Neural cell (in vitro differentiated cells): ENCODE results near the gene SWT1. TPM values are rescaled to one million over a fixed set of nuclear protein-coding genes. Genes with fewer than 3 reads are reported as not detected.

Source experiments
- H2AFZ ChIP-seq: fragments of 200-600, 300-800 bp; sonication (generic), shearing (Covaris generic); 2 replicates; pipeline ENCODE4 v1.6.0; 2014; ENCODE audit warnings: low read depth, mild to moderate bottlenecking, antibody characterized with exemption, low read length, moderate library complexity
- H3F3A ChIP-seq: fragments of 200-600 bp; shearing (Covaris generic); 2 replicates; pipeline ENCODE4 v1.6.1; 2016; ENCODE audit warnings: mild to moderate bottlenecking, moderate library complexity, mixed read lengths, antibody characterized with exemption, low read length; ENCODE audit not compliant: insufficient read depth, poor library complexity, severe bottlenecking
- H3K27ac ChIP-seq: fragments of 200-600, 300-800 bp; sonication (generic), shearing (Covaris generic); 2 replicates; pipeline ENCODE4 v1.5.1; 2014; ENCODE audit warnings: mild to moderate bottlenecking, low read length, moderate library complexity
- H3K27me3 ChIP-seq: fragments of 300-800, 200-600 bp; sonication (generic), shearing (Covaris generic); 2 replicates; pipeline ENCODE4 v1.6.0; 2014; ENCODE audit warnings: mild to moderate bottlenecking, low read depth, low read length, moderate library complexity; ENCODE audit not compliant: insufficient read depth
- H3K36me3 ChIP-seq: fragments of 300-800, 200-600 bp; sonication (generic), shearing (Covaris generic); 2 replicates; pipeline ENCODE4 v1.5.1; 2014; ENCODE audit warnings: mild to moderate bottlenecking, antibody characterized with exemption, low read length, moderate library complexity; ENCODE audit not compliant: insufficient read depth
- H3K4me2 ChIP-seq: fragments of 300-800, 200-600 bp; sonication (generic), shearing (Covaris generic); 2 replicates; pipeline ENCODE4 v1.6.0; 2014; ENCODE audit warnings: mild to moderate bottlenecking, low read length
- H3K4me3 ChIP-seq: fragments of 300-800, 200-600 bp; sonication (generic), shearing (Covaris generic); 2 replicates; pipeline ENCODE4 v1.5.1; 2014; ENCODE audit warnings: mild to moderate bottlenecking, low read length, moderate library complexity
- H3K79me2 ChIP-seq: fragments of 200-600 bp; shearing (Covaris generic); replicated peaks from 2 replicates; pipeline ENCODE4 v1.6.0; 2014; ENCODE audit warnings: mild to moderate bottlenecking, low read length, moderate library complexity; ENCODE audit not compliant: insufficient read depth
- H3K9ac ChIP-seq: fragments of 300-800, 200-600 bp; sonication (generic), shearing (Covaris generic); 2 replicates; pipeline ENCODE4 v1.6.1; 2016; ENCODE audit warnings: mild to moderate bottlenecking, low read length, mixed read lengths
- H3K9me2 ChIP-seq: fragments of 200-600 bp; shearing (Covaris generic); 2 replicates; pipeline ENCODE4 v1.6.1; 2016; ENCODE audit warnings: mild to moderate bottlenecking, low read length, mixed read lengths; ENCODE audit not compliant: insufficient read depth
- H3K9me3 ChIP-seq: fragments of 200-600, 300-800 bp; sonication (generic), shearing (Covaris generic); 2 replicates; pipeline ENCODE4 v1.6.1; 2016; ENCODE audit warnings: mild to moderate bottlenecking, mixed run types, low read length, moderate library complexity, mixed read lengths
- H4K20me1 ChIP-seq: fragments of 200-600 bp; shearing (Covaris generic); 2 replicates; pipeline ENCODE4 v1.6.1; 2016; ENCODE audit warnings: mild to moderate bottlenecking, mixed run types; ENCODE audit not compliant: insufficient read depth
- CTCF ChIP-seq: fragments of 450-650 bp; IDR thresholded peaks from 2 replicates; pipeline ENCODE4 v1.5.1; 2014; ENCODE audit warnings: antibody characterized with exemption, mild to moderate bottlenecking, moderate library complexity; ENCODE audit not compliant: poor library complexity, severe bottlenecking
- EP300 ChIP-seq: fragments of 450-650 bp; conservative IDR thresholded peaks from 2 replicates; pipeline ENCODE4 v1.6.1; 2014; ENCODE audit warnings: antibody characterized with exemption, mild to moderate bottlenecking, moderate library complexity; ENCODE audit not compliant: poor library complexity, severe bottlenecking
- EZH2 ChIP-seq: fragments of 200-600, 300-800 bp; shearing (Covaris generic), sonication (generic); IDR thresholded peaks from 2 replicates; pipeline ENCODE4 v1.6.1; 2014; ENCODE audit warnings: antibody characterized with exemption, low read length, borderline replicate concordance, mild to moderate bottlenecking; ENCODE audit not compliant: insufficient read depth, poor library complexity, severe bottlenecking
- MXI1 ChIP-seq: fragments of 450-650 bp; conservative IDR thresholded peaks from 2 replicates; pipeline ENCODE4 v1.6.1; 2014; ENCODE audit warnings: antibody characterized with exemption, mild to moderate bottlenecking; ENCODE audit not compliant: poor library complexity, severe bottlenecking
- POLR2AphosphoS5 ChIP-seq: IDR thresholded peaks from 2 replicates; pipeline ENCODE4 v1.6.1; 2012
- RAD21 ChIP-seq: fragments of 450-650 bp; conservative IDR thresholded peaks from 2 replicates; pipeline ENCODE4 v1.6.1; 2014; ENCODE audit warnings: antibody characterized with exemption, mild to moderate bottlenecking, moderate library complexity
- REST ChIP-seq: IDR thresholded peaks from 2 replicates; pipeline ENCODE4 v1.6.1; 2012; ENCODE audit warnings: borderline replicate concordance
- SMC3 ChIP-seq: fragments of 450-650 bp; conservative IDR thresholded peaks from 2 replicates; pipeline ENCODE4 v1.6.1; 2014; ENCODE audit warnings: antibody characterized with exemption, mild to moderate bottlenecking, moderate library complexity; ENCODE audit not compliant: poor library complexity
- TAF1 ChIP-seq: IDR thresholded peaks from 2 replicates; pipeline ENCODE4 v1.6.1; 2012; ENCODE audit warnings: low read depth
- polyA plus RNA-seq: library from polyadenylated mRNA; depleted of rRNA; stranded (reverse); fragments of >200 nt; gene quantifications from 2 replicates; pipeline ENCODE4 v1.2.3, GENCODE V29; 2014

Gene SWT1
- polyA plus RNA-seq, 1 donor from 2014 or later, result 9.3 TPM

DNA sequence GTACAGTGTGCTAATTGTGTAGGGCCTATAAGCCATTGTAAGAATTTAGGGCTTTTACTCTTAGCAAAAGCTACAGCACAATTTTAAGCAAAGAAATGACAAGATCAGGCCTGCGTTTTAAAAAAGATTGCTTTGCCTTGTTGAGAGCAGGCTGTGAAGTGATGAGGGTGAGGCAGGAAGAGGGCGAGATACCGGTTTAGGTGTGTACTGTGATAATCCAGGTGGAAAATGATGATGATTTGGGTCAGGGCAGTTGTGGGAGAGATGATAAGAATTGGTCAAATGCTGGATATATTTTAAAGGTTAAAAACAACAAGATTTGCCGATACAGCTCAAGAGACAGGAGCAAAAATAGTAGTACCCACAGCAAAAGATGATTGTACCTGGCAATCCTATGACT is 72.0 kb downstream of the SWT1 start:
- H3F3A ChIP-seq, result no peaks in the 10 kb centered on the region
- H3K27ac ChIP-seq, result no peak overlapping the region
- no peak overlapping the region for H3K9ac ChIP-seq
- H2AFZ ChIP-seq, result no peak overlapping the region
- no peaks in the 10 kb centered on the region for H3K79me2 ChIP-seq
- H3K9me3 ChIP-seq, result no peaks in the 10 kb centered on the region
- H4K20me1 ChIP-seq, result no peaks in the 10 kb centered on the region
- H3K4me2 ChIP-seq, result no peak overlapping the region
- H3K27me3 ChIP-seq, result no peaks in the 10 kb centered on the region
- TF ChIP-seq TAF1 (no peak), CTCF (no peak), MXI1 (no peak), REST (no peak), EP300 (no peak), RAD21 (no peak), EZH2 (no peak), SMC3 (no peak), POLR2AphosphoS5 (no peak)
- H3K4me3 ChIP-seq, result no peak overlapping the region
- H3K9me2 ChIP-seq, result no peaks in the 10 kb centered on the region
- no peaks in the 10 kb centered on the region for H3K36me3 ChIP-seq

DNA sequence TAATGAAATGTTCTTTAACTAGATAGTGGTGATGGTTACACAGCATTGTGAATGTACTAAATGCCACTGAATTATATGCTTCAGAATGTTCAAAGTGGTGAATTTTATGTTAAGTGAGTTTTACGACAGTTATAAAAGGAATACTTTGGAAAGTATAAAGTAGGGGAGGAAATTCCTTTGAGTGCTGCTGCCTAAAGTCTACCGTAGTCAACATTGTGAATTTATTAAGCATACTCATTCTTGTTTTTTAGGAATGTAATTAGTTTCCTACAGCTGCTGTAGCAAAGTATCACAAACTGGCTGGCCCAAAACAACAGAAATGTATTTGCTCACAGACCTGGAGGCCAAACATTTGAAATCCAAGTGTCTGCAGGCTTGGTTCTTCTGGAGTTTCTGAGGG is 73.0 kb downstream of the SWT1 start:
- H3F3A ChIP-seq, result no peaks in the 10 kb centered on the region
- no peaks in the 10 kb centered on the region for H3K9me3 ChIP-seq
- no peak for TF ChIP-seq SMC3
- TF ChIP-seq POLR2AphosphoS5, result no peak
- no peak for TF ChIP-seq TAF1
- no peak for TF ChIP-seq REST
- no peak for TF ChIP-seq MXI1
- no peak for TF ChIP-seq CTCF
- no peak for TF ChIP-seq EP300
- TF ChIP-seq EZH2, result no peak
- no peak for TF ChIP-seq RAD21
- no peaks in the 10 kb centered on the region for H3K79me2 ChIP-seq
- no peaks in the 10 kb centered on the region for H3K36me3 ChIP-seq
- H3K4me2 ChIP-seq, result no peak overlapping the region
- no peaks in the 10 kb centered on the region for H3K9me2 ChIP-seq
- no peak overlapping the region for H3K27ac ChIP-seq
- no peak overlapping the region for H2AFZ ChIP-seq
- no peak overlapping the region for H3K4me3 ChIP-seq
- no peaks in the 10 kb centered on the region for H3K27me3 ChIP-seq
- H3K9ac ChIP-seq, result no peak overlapping the region
- no peaks in the 10 kb centered on the region for H4K20me1 ChIP-seq
